ENCODE results near the gene SYT6. TPM values are rescaled to one million over a fixed set of nuclear protein-coding genes. Genes with fewer than 3 reads are reported as not detected.

Gene SYT6
- total RNA-seq, 1 experiment from 2014 or later: 77.2 TPM

- no peak overlapping the region for H4K8ac ChIP-seq (replicated peaks; ENCODE audit: insufficient read length, low read depth, low read length)
- no peak overlapping the region for H3K56ac ChIP-seq (ENCODE audit: insufficient read length, low read depth, low read length)
- H3K23me2 ChIP-seq (ENCODE audit: insufficient read length, low read depth, low read length, poor library complexity, severe bottlenecking): no peaks in the 10 kb centered on the region
- no peak overlapping the region for H4K91ac ChIP-seq (ENCODE audit: insufficient read length, low read depth, low read length)
- H3K79me2 ChIP-seq (ENCODE audit: insufficient read depth, low read length): no peaks in the 10 kb centered on the region
- H4K5ac ChIP-seq (ENCODE audit: insufficient read length, low read depth, low read length): no peak overlapping the region
- no peak overlapping the region for H3K14ac ChIP-seq (ENCODE audit: insufficient read depth, low read length)
- no peaks in the 10 kb centered on the region for H3K79me1 ChIP-seq (ENCODE audit: insufficient read depth, low read depth, low read length, poor library complexity, severe bottlenecking)
- H2AK5ac ChIP-seq (ENCODE audit: insufficient read length, low read length): no peak overlapping the region
- H2BK120ac ChIP-seq (ENCODE audit: low read depth, low read length, poor library complexity, severe bottlenecking): no peak overlapping the region
- no peak overlapping the region for H2BK15ac ChIP-seq (ENCODE audit: low read depth, low read length)
- no peak for DNase-seq
- no peaks in the 10 kb centered on the region; the same call in 1 of the 2 replicates for H3K27me3 Mint-ChIP-seq (ENCODE audit: low read depth)
- H2BK20ac ChIP-seq (ENCODE audit: low read depth, low read length, poor library complexity, severe bottlenecking): no peak overlapping the region
- H3K4ac ChIP-seq (ENCODE audit: low read depth, low read length): no peak overlapping the region
- peaks cover 64 to 66% of the 10 kb centered on the region in 2 experiments for H3K4me1 Mint-ChIP-seq
- no CpG with 5 or more reads among the region's 3 CpGs for WGBS (ENCODE audit: extremely low coverage, insufficient read length, low lambda C conversion rate)
- H2BK12ac ChIP-seq (ENCODE audit: insufficient read length, low read depth, low read length): no peak overlapping the region
- H3K4me2 ChIP-seq (ENCODE audit: insufficient read depth, insufficient read length, low read length): no peak overlapping the region
- TF ChIP-seq CTCF (conservative IDR thresholded peaks at IDR 0.05): no peak
- H3K4me3 Mint-ChIP-seq: no peak overlapping the region
- no peaks in the 10 kb centered on the region for H3K9me3 ChIP-seq (ENCODE audit: control insufficient read depth, low read depth, low read length)
- H3K27me3 ChIP-seq (ENCODE audit: insufficient read depth, low read length): no peaks in the 10 kb centered on the region
- H3K23ac ChIP-seq (ENCODE audit: insufficient read length, low read depth, low read length): no peak overlapping the region
- H3K27ac ChIP-seq (ENCODE audit: insufficient read length, low read depth, low read length): no peak overlapping the region
- H3K27ac Mint-ChIP-seq: peak overlapping the region; percentile 13 to 73 (median 45); a peak in 4 of 7 replicates
- H2AFZ ChIP-seq (ENCODE audit: low read length): no peak overlapping the region
- H3T11ph ChIP-seq (ENCODE audit: low read length): no peak overlapping the region
- peaks cover 53 to 95% (median 90%) of the 10 kb centered on the region in 3 experiments for H3K36me3 Mint-ChIP-seq (ENCODE audit: insufficient read depth in 1 of 3, low read depth in 3 of 3)
- no peaks in the 10 kb centered on the region for H4K20me1 ChIP-seq (ENCODE audit: control insufficient read depth, insufficient read depth, insufficient read length)
- peaks cover 3 to 4% of the 10 kb centered on the region in 2 experiments; a peak in 4 of 5 replicates for H3K9me3 Mint-ChIP-seq
- H3K18ac ChIP-seq (ENCODE audit: insufficient read length, low read depth, low read length): no peak overlapping the region
- peaks cover 10% of the 10 kb centered on the region for H3K4me1 ChIP-seq (ENCODE audit: insufficient read depth, low read length)
- no peak overlapping the region for H2BK5ac ChIP-seq (ENCODE audit: insufficient read length, low read length)
- H3K9ac ChIP-seq (ENCODE audit: extremely low read depth, insufficient read length, low read length): no peak overlapping the region
Measured at GRCh38 chr1:114092186-114093062, 61.2 kb downstream of the SYT6 start.
